Measurements from ENCODE around the gene WASL. TPM values are rescaled to one million over a fixed set of nuclear protein-coding genes. Genes with fewer than 3 reads are reported as not detected.

WASL gene
- total and polyA plus RNA-seq, 10 of the 15 experiments (the other 5 are each of a cell fraction or from before 2014, with no cell fraction given): 2.0 to 6.4 (median 3.5) TPM

GRCh38 chr7:123680580-123680979 is 68.2 kb downstream of the WASL start (continued):
- no peak for TF ChIP-seq EZH2 (IDR thresholded peaks at IDR 0.05; ENCODE audit: borderline replicate concordance, control insufficient read depth, low read depth, low read length)

GRCh38 chr7:123679614-123680013 is 69.2 kb downstream of the WASL start:
- BruUV-seq (replicated peaks): no TSS peak
- Histone ChIP-seq H3K4me3 (no peak overlapping the region), H3K9ac (ENCODE audit: control insufficient read depth, insufficient read depth, low read length) (no peak overlapping the region), H3K4me2 (ENCODE audit: control insufficient read depth, insufficient read depth) (no peak overlapping the region), H3K36me3 (ENCODE audit: control insufficient read depth in 2 of 2, insufficient read depth in 2 of 2, low read length in 1 of 2) (no peaks in the 10 kb centered on the region; a peak in 1 of 4 replicates), H3K9me3 (replicated peaks; ENCODE audit: control insufficient read depth, insufficient read depth, low read length) (no peaks in the 10 kb centered on the region), H3K27me3 (replicated peaks in 1 of 2; ENCODE audit: control insufficient read depth in 2 of 2, insufficient read depth in 2 of 2, low read length in 1 of 2) (no peaks in the 10 kb centered on the region), H4K20me1 (ENCODE audit: control insufficient read depth, insufficient read depth) (no peaks in the 10 kb centered on the region), H2AFZ (ENCODE audit: control insufficient read depth, low read depth, low read length) (no peak overlapping the region), H3K27ac (ENCODE audit: control insufficient read depth, insufficient read depth) (no peak overlapping the region), H3K79me2 (ENCODE audit: control insufficient read depth, insufficient read depth, low read length) (no peaks in the 10 kb centered on the region), H3K4me1 (ENCODE audit: control insufficient read depth, insufficient read depth, low read length) (no peaks in the 10 kb centered on the region)
- CTCF ChIA-PET: interaction anchor here (0.9 to 3.3 kb wide), 4 partner anchors 10 to 193 kb away, joined by 4 to 22 read pairs (median 7); no protein-coding TSS in a partner anchor
- in situ Hi-C loops (cut with MboI) (no loop called here), intact Hi-C loops (cut with micrococcal nuclease; ENCODE audit: unreplicated experiment) (no loop called here)
- ATAC-seq: no peak
- SMC1A ChIA-PET (ENCODE audit: uncharacterized antibody, unreplicated experiment): interaction anchor here (0.6 to 1.5 kb wide), 2 partner anchors 193 to 1610 kb away, joined by 4 to 5 read pairs; no protein-coding TSS in a partner anchor
- TF ChIP-seq EGR1 (IDR thresholded peaks at IDR 0.05; ENCODE audit: borderline replicate concordance in 1 of 2, low read depth in 2 of 2, low read length in 2 of 2) (no peak), STAT3 (IDR thresholded peaks at IDR 0.05; ENCODE audit: low read depth, low read length) (no peak), POU2F2 (IDR thresholded peaks at IDR 0.05; ENCODE audit: borderline replicate concordance, low read depth, low read length) (no peak), CHD2 (IDR thresholded peaks at IDR 0.05; ENCODE audit: borderline replicate concordance, low read depth, low read length) (no peak), PAX5 (IDR thresholded peaks at IDR 0.05; ENCODE audit: borderline replicate concordance, low read depth, low read length) (no peak), MAX (IDR thresholded peaks at IDR 0.05; ENCODE audit: low read depth, low read length) (no peak), ZNF622 (IDR thresholded peaks at IDR 0.05) (no peak), NKRF (conservative IDR thresholded peaks at IDR 0.05) (no peak), FOXK2 (IDR thresholded peaks at IDR 0.05) (no peak)
- TF ChIP-seq, protein P1, sequence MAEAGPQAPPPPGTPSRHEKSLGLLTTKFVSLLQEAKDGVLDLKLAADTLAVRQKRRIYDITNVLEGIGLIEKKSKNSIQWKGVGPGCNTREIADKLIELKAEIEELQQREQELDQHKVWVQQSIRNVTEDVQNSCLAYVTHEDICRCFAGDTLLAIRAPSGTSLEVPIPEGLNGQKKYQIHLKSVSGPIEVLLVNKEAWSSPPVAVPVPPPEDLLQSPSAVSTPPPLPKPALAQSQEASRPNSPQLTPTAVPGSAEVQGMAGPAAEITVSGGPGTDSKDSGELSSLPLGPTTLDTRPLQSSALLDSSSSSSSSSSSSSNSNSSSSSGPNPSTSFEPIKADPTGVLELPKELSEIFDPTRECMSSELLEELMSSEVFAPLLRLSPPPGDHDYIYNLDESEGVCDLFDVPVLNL (IDR thresholded peaks at IDR 0.05; ENCODE audit: low read depth, low read length): no peak
- no peak for FAIRE-seq
- RAD21 ChIA-PET (ENCODE audit: unreplicated experiment): interaction anchor here (1.6 to 1.7 kb wide), 2 partner anchors 10 to 193 kb away, joined by 3 to 4 read pairs; no protein-coding TSS in a partner anchor
- POLR2A ChIA-PET: no interaction called here
- 97% methylated on average over 3 of the region's 3 CpGs for WGBS (ENCODE audit: insufficient coverage, insufficient replicate concordance, low lambda C conversion rate, missing lambda C conversion rate)
- DNase-seq (ENCODE audit: low read depth, low spot score): no peak
